A172 (cell line): ENCODE measurements around the gene SH3BP1. TPM values are rescaled to one million over a fixed set of nuclear protein-coding genes. Genes with fewer than 3 reads are reported as not detected.
"Not testable (repeated sequence)": the region's sequence is repeated elsewhere in the genome, so short reads cannot be mapped to it uniquely, and the experiment has no call there.

Experiments used
- DNase-seq: peaks from one replicate; pipeline ENCODE4 v3.0.0-alpha.2; 2015; ENCODE audit warnings: low spot score
- total RNA-seq: library from RNA; depleted of rRNA; stranded (reverse); fragments of >200 nt; shearing (Covaris generic); gene quantifications from 2 replicates; pipeline ENCODE4 v1.2.3, GENCODE V29; 2014

The SH3BP1 gene
- total RNA-seq, 1 experiment from 2014 or later, result not detected

- no peak for DNase-seq
Observed at GRCh38 chr22:37677493-37677974, 38.1 kb downstream of the SH3BP1 start.

GRCh38 chr22:37678372-37678771, 38.9 kb downstream of the SH3BP1 start:
- DNase-seq, result no peak

GRCh38 chr22:37679670-37680069, 40.2 kb downstream of the SH3BP1 start:
- DNase-seq, result no peak

- DNase-seq, result no peak
Observed at GRCh38 chr22:37680191-37680851, 40.9 kb downstream of the SH3BP1 start.

- peak; percentile 43 for DNase-seq
Observed at GRCh38 chr22:37681001-37681424, 41.5 kb downstream of the SH3BP1 start.

- DNase-seq, result peak; percentile 72
Observed at GRCh38 chr22:37681556-37682049, 42.1 kb downstream of the SH3BP1 start.

- DNase-seq, result no peak
Observed at GRCh38 chr22:37684803-37685615, 45.5 kb downstream of the SH3BP1 start.

GRCh38 chr22:37686002-37686982, 46.8 kb downstream of the SH3BP1 start, which contains the start of gene NOL12:
NOL12 (plus strand) TSS chr22:37686343; CDS start chr22:37686393, 50 bp downstream.
- DNase-seq, result peak; percentile 59

GRCh38 chr22:37690407-37690806, 50.9 kb downstream of the SH3BP1 start:
- DNase-seq, result no peak

GRCh38 chr22:37690901-37691504, 51.5 kb downstream of the SH3BP1 start:
- no peak for DNase-seq

- DNase-seq, result no peak
Observed at GRCh38 chr22:37692627-37693285, 53.3 kb downstream of the SH3BP1 start.

GRCh38 chr22:37694131-37694530, 54.7 kb downstream of the SH3BP1 start:
- not testable (repeated sequence) for DNase-seq

GRCh38 chr22:37696260-37696656, 56.8 kb downstream of the SH3BP1 start:
- DNase-seq, result not testable (repeated sequence)

- DNase-seq, result peak; percentile 86
Observed at GRCh38 chr22:37696657-37697537, 57.4 kb downstream of the SH3BP1 start, which contains the start of gene TRIOBP. TRIOBP (plus strand) TSS chr22:37697048; CDS start chr22:37701366, 4,318 bp downstream.

- DNase-seq, result no peak
Observed at GRCh38 chr22:37697538-37697835, 58.0 kb downstream of the SH3BP1 start.

- no peak for DNase-seq
Observed at GRCh38 chr22:37701141-37701786, 61.8 kb downstream of the SH3BP1 start.

GRCh38 chr22:37703906-37704305, 64.4 kb downstream of the SH3BP1 start:
- no peak for DNase-seq

GRCh38 chr22:37704645-37705044, 65.2 kb downstream of the SH3BP1 start:
- no peak for DNase-seq

- DNase-seq, result no peak
Observed at GRCh38 chr22:37705205-37705604, 65.7 kb downstream of the SH3BP1 start.
